Suprapubic skin (tissue), 4 donors: ENCODE measurements around the gene ZCCHC3. TPM values are rescaled to one million over a fixed set of nuclear protein-coding genes. Genes with fewer than 3 reads are reported as not detected.

Experiments
- DNase-seq, 2 donors: peaks; one replicate each; pipeline ENCODE4 v3.0.0-alpha.2; 2019; ENCODE audit warnings: low spot score in 2 of 2
- H3K27ac ChIP-seq: fragments of 200-600 bp; sonication (generic); one replicate; pipeline ENCODE4 v1.5.1; 2019
- H3K27me3 ChIP-seq: fragments of 200-600 bp; sonication (generic); one replicate; pipeline ENCODE4 v1.5.1; 2019
- H3K36me3 ChIP-seq: fragments of 200-600 bp; sonication (generic); one replicate; pipeline ENCODE4 v1.5.1; 2019
- H3K4me1 ChIP-seq: fragments of 200-600 bp; sonication (generic); one replicate; pipeline ENCODE4 v1.5.1; 2019
- H3K4me3 ChIP-seq: fragments of 200-600 bp; sonication (generic); one replicate; pipeline ENCODE4 v1.5.1; 2019; ENCODE audit warnings: mild to moderate bottlenecking
- H3K9me3 ChIP-seq: fragments of 200-600 bp; sonication (generic); one replicate; pipeline ENCODE4 v1.5.1; 2019
- EP300 ChIP-seq: sonication (generic); formaldehyde crosslinking; IDR thresholded peaks from one replicate; pipeline ENCODE4 v1.6.1; 2017; ENCODE audit warnings: antibody characterized with exemption
- POLR2A ChIP-seq, 2 donors: fragments of 450-650 bp; IDR thresholded peaks; one replicate each; pipeline ENCODE4 v1.6.1; 2017; ENCODE audit warnings: antibody characterized with exemption in 2 of 2, mild to moderate bottlenecking in 2 of 2, moderate library complexity in 2 of 2
- POLR2AphosphoS5 ChIP-seq, 3 donors: sonication (generic); formaldehyde crosslinking; IDR thresholded peaks; one replicate each; pipeline ENCODE4 v1.6.1; 2017; ENCODE audit warnings: antibody characterized with exemption in 3 of 3
- WGBS: methylation state at CpG from one replicate; pipeline ENCODE4 v1.1.5; 2018; 5-methylcytosine and 5-hydroxymethylcytosine counted together
- total RNA-seq, 4 donors: library from RNA; depleted of rRNA; stranded (reverse); fragments of >200 nt; gene quantifications; one replicate each; pipeline ENCODE4 v1.1.0, GENCODE V29; 2016
- TF ChIP-seq, protein P1 (sequence below), 2 donors: fragments of 200-600 bp in 1 of 2; fragments of 450-650 bp in 1 of 2; sonication (generic) in 1 of 2; IDR thresholded peaks; one replicate each; pipeline ENCODE4 v1.5.1; 2016 to 2019; ENCODE audit warnings: antibody characterized with exemption in 2 of 2, mild to moderate bottlenecking in 1 of 2, moderate library complexity in 1 of 2

The ZCCHC3 gene
- total RNA-seq, 4 donors from 2014 or later: 8.1 to 11.2 (median 8.8) TPM

DNA sequence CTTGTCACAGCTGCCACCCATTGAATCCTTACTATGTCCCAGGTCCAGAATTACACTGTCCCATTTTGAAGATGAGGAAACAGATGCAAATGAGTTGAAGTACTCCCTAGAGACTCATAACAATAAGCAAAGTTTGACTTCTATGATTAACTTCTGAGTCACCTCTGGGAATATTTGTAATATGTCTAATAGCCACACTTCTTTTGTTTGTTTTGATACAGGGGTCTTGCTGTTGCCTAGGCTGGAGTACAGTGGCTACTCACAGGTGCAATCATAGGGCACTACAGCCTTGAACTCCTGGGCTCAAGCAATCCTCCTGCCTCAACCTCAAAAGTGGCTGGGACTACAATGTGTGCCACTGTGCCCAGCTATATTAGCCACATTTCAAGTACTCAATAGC, 16.6 kb downstream of the ZCCHC3 start:
- TF ChIP-seq EP300 (no peak), POLR2AphosphoS5 (IDR thresholded peaks at IDR 0.05) (no peak), POLR2A (IDR thresholded peaks at IDR 0.05) (no peak)
- TF ChIP-seq, protein P1, sequence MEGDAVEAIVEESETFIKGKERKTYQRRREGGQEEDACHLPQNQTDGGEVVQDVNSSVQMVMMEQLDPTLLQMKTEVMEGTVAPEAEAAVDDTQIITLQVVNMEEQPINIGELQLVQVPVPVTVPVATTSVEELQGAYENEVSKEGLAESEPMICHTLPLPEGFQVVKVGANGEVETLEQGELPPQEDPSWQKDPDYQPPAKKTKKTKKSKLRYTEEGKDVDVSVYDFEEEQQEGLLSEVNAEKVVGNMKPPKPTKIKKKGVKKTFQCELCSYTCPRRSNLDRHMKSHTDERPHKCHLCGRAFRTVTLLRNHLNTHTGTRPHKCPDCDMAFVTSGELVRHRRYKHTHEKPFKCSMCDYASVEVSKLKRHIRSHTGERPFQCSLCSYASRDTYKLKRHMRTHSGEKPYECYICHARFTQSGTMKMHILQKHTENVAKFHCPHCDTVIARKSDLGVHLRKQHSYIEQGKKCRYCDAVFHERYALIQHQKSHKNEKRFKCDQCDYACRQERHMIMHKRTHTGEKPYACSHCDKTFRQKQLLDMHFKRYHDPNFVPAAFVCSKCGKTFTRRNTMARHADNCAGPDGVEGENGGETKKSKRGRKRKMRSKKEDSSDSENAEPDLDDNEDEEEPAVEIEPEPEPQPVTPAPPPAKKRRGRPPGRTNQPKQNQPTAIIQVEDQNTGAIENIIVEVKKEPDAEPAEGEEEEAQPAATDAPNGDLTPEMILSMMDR (IDR thresholded peaks at IDR 0.05): no peak
- no peaks in the 10 kb centered on the region for H3K9me3 ChIP-seq
- H3K36me3 ChIP-seq: no peaks in the 10 kb centered on the region
- no peaks in the 10 kb centered on the region for H3K27me3 ChIP-seq
- H3K4me3 ChIP-seq: no peak overlapping the region
- no peak for DNase-seq
- no peak overlapping the region for H3K27ac ChIP-seq
- peaks cover 18% of the 10 kb centered on the region for H3K4me1 ChIP-seq

DNA sequence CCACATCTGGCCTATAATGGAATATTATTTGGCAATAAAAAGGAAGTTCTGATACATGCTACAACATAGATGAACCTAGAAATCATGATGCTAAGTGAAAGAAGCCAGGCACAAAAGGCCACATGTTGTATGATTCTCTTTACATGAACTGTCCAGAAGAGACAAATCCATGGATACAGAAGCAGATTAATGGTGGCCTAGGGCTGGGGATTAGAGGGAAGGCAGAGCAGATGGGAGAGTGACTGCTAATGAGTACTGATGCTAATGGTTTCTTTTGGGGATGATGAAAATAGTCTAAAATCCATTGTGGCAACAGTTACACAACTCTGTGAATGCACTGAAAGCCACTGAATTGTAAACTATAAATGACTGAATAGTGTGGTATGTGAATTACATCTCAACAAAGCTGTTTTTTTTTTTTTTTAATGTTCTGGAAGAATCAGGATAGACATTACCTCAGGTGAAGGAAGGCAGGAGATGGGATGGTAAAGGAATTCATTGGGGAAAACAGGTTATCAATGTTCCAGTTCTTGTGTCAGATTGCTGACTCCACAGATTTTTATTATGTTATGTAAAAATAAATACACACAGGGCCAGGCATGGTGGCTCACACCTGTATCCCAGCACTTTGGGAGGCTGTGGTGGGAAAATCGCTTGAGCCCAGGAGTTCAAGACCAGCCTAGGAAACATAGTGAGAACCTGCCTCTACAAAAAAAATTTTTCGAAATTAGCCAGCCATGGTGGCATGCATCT, 19.1 kb downstream of the ZCCHC3 start:
- H3K4me3 ChIP-seq: no peak overlapping the region
- no peaks in the 10 kb centered on the region for H3K4me1 ChIP-seq
- no peaks in the 10 kb centered on the region for H3K9me3 ChIP-seq
- H3K27me3 ChIP-seq: no peaks in the 10 kb centered on the region
- DNase-seq: no peak
- TF ChIP-seq, protein P1 (IDR thresholded peaks at IDR 0.05): no peak
- no peak for TF ChIP-seq EP300
- TF ChIP-seq POLR2A (IDR thresholded peaks at IDR 0.05): no peak
- TF ChIP-seq POLR2AphosphoS5 (IDR thresholded peaks at IDR 0.05): no peak
- 95% methylated on average over 2 of the region's 2 CpGs for WGBS
- H3K36me3 ChIP-seq: no peaks in the 10 kb centered on the region
- no peak overlapping the region for H3K27ac ChIP-seq

DNA sequence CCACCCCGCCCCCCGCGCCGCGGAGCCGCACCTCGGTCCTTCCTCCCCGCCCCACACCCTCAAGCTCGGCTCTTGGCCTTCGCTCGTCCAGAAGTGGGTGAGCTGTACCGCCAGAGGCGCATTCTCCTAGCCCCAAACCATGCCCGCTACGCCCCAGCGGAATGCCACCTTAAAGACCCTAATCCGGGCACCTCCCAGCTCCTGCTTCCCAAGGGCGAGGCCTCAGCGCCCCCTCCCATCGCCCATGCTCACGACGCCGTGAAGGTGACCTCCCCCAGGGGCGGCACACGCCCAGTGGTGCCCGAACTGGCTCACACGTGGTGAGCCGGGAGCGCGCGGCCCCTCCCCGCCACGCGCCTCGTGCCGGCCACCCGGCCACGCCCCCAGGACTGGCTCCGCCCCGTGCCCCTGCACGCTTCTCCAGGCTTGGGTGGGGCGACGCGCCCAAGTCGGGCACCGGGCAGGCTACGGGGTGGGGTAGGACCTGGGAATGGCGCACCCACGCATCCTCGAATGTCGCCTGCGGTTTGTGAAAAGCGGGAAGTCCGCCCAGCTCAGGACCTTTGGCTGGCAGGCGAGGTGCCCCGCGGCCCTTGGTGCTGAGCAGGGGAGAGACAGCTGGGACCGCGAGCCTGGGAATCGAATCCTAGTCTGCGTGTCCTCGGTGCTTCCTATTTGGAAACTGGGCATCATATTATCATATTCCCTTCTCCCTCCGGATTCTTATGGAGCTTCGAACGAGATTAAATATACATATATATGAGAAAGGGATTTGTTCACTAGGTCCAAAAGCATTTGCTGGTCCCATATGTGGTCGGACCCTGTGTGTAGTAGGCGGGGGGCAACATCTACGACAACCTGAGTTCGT, 27.0 kb downstream of the ZCCHC3 start:
- peaks cover 45% of the 10 kb centered on the region for H3K4me1 ChIP-seq
- peak; percentile 91 to 94 for DNase-seq
- WGBS: 0% methylated on average over 26 of the region's 69 CpGs
- H3K9me3 ChIP-seq: no peaks in the 10 kb centered on the region
- H3K27me3 ChIP-seq: no peaks in the 10 kb centered on the region
- H3K4me3 ChIP-seq: peak overlapping the region; percentile 81
- no peaks in the 10 kb centered on the region for H3K36me3 ChIP-seq
- no peak for TF ChIP-seq EP300
- peak in 1 of 2 donors; percentile 15 for TF ChIP-seq POLR2A (IDR thresholded peaks at IDR 0.05)
- TF ChIP-seq, protein P1 (IDR thresholded peaks at IDR 0.05): peak in 1 of 2 donors; percentile 24
- peak in 2 of 3 donors; percentile 32 to 42 for TF ChIP-seq POLR2AphosphoS5 (IDR thresholded peaks at IDR 0.05)
- H3K27ac ChIP-seq: peak overlapping the region; percentile 93

DNA sequence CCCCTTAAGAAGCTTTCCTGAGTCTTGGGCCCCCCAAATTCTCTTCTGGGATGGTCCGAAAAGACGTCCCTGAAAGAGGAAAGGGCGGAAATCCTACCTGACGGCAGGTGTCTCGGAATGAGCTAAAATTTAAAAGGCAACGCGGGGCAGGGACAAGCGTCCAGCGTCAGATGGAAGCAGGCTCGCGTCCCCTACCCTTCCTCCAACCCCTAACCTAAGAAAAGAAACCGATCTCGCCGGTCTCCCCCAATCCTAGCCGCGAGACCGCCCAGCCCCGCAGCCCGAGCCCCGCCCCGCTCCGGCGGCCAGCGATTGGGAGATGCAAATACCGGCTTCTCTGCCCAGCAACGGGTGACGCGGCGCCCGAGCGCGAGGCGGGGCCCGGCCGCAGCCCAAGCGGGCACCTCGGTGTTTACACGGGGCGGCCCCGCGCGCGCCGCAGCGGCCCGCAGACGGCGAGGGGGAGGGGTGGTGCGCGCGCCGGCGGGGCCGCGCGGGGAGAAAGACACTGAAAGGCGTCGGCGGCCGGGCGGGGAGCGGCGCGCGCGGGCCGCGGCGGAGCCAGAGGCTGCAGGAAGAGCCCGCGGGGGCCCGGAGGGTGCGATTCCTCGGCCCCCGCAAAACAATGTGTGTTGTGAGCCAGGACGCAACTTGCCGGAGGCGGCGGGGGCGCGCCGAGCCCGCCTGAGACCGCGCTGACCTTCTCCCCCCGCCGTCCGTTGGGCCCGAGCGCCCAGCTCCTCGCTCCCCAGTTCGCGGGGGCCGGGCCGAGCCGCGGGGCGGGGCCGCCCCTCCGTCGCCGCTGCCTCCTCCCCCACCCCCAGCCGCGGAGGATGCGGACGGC, 27.9 kb downstream of the ZCCHC3 start, which contains the start of gene SOX12:
Gene SOX12, plus strand, starts transcription at position 508 of the 844 bp plus-strand sequence. CDS start 373 bp downstream, outside the sequence.
- Histone ChIP-seq H3K9me3 (no peaks in the 10 kb centered on the region), H3K36me3 (no peaks in the 10 kb centered on the region), H3K27me3 (no peaks in the 10 kb centered on the region), H3K27ac (peak within 1 kb of the TSS; percentile 93), H3K4me3 (peak within 1 kb of the TSS; percentile 81), H3K4me1 (peaks cover 52% of the 10 kb centered on the region)
- WGBS: under 1% methylated on average over 25 of the region's 106 CpGs
- TF ChIP-seq, protein P1 (IDR thresholded peaks at IDR 0.05): no peak
- TF ChIP-seq POLR2A (IDR thresholded peaks at IDR 0.05): peak in 1 of 2 donors; percentile 11
- peak; percentile 98 for DNase-seq
